Right renal pelvis (tissue), 4 donors: ENCODE results near the gene CFH. TPM values are rescaled to one million over a fixed set of nuclear protein-coding genes. Genes with fewer than 3 reads are reported as not detected.
"Not testable (repeated sequence)": the region's sequence is repeated elsewhere in the genome, so short reads cannot be mapped to it uniquely, and the experiment has no call there.

Experiments
- DNase-seq, 4 donors: peaks; one replicate each; pipeline ENCODE4 v3.0.0-alpha.2; 2013; ENCODE audit warnings: low read depth in 4 of 4, low spot score in 3 of 4, missing footprints in 1 of 4
- polyA plus RNA-seq, 4 donors: library from polyadenylated mRNA; unstranded; fragments of 120-200 nt; gene quantifications; one replicate each; pipeline ENCODE4 v1.2.1, GENCODE V29; 2013; ENCODE audit not compliant: insufficient read length in 4 of 4

Gene CFH
- polyA plus RNA-seq, 4 donors, result 38.4 to 46.9 (median 40.8) TPM

DNA sequence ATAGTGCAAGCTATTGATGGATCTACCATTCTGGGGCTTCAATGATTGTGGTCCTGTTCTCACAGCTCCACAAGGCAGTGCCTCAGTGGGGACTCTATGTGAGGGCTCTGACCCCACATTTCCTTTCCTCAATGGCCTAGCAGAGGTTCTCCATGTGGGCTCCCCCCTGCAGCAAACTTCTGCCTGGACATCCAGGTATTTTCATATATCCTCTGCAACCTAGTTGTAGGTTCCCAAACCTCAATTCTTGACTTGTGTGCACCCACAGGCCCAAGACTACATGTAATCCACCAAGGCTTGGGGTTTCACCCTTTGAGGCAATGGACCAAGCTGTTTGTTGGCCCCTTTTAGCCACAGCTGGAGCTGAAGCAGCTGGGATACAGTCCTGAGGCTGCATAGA, 86.9 kb downstream of the CFH start:
- DNase-seq, result no peak

DNA sequence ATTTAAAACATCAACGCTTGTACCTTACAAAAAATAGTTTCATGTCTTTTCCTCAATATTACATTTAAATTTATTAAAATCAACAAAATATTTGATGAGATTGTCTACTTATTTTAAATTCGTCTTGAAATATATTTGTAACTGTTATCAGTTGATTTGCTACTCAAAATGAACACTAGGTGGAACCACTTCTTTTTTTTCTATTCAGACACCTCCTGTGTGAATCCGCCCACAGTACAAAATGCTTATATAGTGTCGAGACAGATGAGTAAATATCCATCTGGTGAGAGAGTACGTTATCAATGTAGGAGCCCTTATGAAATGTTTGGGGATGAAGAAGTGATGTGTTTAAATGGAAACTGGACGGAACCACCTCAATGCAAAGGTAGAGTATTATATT, 91.4 kb downstream of the CFH start:
- not testable (repeated sequence) for DNase-seq

DNA sequence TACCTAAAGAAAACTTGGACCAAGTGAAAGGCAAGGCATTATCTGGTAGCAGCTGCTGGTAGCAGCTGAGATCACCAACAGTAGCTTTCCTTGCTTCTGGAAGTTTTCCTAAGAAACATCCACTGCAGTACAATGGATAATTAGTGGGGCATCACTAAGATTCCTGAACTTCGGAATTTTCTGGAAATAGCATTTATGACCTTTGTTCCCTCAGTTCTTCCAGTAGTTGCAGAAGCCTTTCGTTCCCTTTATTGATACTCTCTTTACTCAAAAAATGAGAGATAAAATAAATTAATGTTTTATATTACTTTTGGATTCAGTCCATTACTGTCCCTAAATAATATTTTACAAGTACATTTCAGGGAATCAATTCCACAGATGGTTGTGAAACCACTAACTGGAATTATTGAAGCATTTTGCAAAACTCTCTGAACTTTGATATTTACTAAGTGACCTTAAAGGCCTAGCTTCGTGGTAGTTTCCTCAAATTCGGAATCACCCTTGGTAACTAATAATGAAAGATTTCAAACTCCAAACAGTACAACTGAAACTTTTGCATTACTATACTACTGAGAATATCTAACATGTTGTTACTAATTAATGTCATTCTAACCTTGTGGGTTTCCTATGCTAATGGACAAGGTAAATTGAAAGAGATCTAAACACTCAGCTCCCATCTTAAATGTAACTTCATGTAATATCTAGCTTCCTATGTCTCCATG, 113.3 kb downstream of the CFH start:
- DNase-seq, result not testable (repeated sequence)

DNA sequence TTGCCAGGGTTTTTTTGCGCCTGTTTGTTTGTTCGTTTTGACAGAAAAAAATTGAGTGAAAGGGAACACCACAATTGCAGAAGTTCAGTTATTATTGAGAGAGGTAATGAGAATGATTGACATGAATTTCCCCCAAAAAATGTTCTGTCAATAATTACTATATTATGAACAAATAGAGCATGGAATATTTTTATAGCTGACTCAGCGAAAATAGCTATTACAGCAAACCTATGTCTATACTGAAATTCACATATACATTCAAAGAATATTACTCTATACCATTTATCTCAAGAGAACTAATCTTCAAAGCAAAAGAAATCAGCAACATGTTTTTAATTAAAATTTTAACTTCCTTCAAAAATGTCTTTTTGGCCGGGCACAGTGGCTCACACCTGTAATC, 118.0 kb downstream of the CFH start:
- DNase-seq, result not testable (repeated sequence)

GRCh38 chr1:196773713-196774112, 121.9 kb downstream of the CFH start:
- no peak for DNase-seq

- no peak for DNase-seq
Observed at GRCh38 chr1:196774175-196774574, 122.3 kb downstream of the CFH start.

DNA sequence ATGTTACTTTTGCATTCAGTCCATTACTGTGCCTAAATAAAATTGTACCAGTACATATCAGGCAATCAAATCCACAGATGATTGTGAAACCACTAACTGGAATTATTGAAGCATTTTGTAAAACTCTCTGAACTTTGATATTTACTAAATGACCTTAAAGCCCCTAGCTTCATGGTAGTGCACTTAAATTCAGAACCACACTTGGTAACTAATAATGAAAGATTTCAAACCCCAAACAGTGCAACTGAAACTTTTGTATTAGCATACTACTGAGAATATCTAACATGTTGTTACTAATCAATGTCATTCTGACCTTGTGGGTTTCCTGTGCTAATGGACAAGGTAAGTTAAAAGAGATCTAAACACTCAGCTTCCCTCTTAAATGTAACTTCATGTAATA, 122.8 kb downstream of the CFH start, which contains the start of gene CFHR3:
Gene CFHR3, plus strand, starts transcription at position 238 of the 400 bp plus-strand sequence. Its CDS starts 47 bp downstream, at position 285.
- DNase-seq, result no peak

DNA sequence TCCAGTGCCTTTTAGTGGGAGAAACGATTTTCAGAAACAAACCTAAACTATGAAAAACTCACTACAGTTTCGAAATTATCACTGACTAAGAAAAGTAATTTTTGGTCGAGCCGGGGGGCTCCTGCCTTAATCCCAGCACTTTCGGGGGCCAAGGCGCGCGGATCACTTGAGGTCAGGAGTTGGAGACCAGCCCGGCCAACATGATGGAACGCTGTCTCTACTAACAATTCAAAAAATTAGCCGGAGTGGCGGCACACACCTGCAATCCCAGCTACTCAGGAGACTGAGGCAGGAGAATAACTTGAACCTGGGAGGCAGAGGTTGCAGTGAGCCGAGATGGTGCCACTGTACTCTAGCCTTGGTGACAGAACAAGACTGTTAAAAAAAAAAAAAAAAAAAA, 125.8 kb downstream of the CFH start:
- no peak for DNase-seq

DNA sequence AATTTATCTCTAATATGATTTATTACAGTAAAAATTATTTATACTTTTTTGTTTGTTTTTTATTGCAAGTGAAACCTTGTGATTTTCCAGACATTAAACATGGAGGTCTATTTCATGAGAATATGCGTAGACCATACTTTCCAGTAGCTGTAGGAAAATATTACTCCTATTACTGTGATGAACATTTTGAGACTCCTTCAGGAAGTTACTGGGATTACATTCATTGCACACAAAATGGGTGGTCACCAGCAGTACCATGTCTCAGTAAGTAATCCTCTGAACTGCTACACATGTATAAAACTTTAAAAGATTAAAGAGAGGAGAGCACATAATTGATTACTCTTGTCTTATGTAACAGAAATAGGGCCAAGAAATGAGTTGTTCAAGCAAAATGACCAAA, 127.2 kb downstream of the CFH start:
- no peak for DNase-seq

GRCh38 chr1:196791252-196791651, 139.4 kb downstream of the CFH start:
- not testable (repeated sequence) for DNase-seq

DNA sequence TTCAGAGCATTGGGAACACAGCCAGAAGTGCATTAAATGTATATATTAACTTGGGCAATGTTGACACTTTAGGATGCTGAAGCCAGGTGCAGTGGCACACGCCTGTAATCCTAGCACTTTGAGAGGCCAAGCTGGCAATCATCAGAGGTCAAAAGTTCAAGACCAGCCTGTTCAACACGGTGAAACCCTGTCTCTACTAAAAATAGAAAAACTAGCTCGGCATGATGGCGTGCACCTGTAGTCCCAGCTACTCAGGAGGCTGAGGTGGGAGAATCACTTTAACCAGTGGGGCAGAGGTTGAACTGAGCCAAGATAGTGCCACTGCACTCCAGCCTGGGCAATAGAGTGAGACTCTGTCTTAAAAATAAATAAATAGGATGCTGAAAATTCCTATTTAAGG, 142.3 kb downstream of the CFH start:
- not testable (repeated sequence) for DNase-seq

Other genes with a start within 250 kb of the CFH start
- gene KCNT2, start 43.6 kb upstream of the CFH start, polyA plus RNA-seq, result 10 to 100 TPM; 10.1 to 12.7 (median 11.7) TPM
- gene CFHR3, start 122.8 kb downstream of the CFH start, polyA plus RNA-seq, result 1 to 10 TPM in 1 of 4 donors, under 1 TPM in 3; 0.22 to 1.2 (median 0.51) TPM
- gene CFHR1, start 167.7 kb downstream of the CFH start, polyA plus RNA-seq, result under 1 TPM in 2 of 4 donors, not detected in 2; 0.21 to 0.30 TPM
- not detected for gene CFHR4, start 236.0 kb downstream of the CFH start, polyA plus RNA-seq